HEK293 (cell line): Measurements from ENCODE around the gene EXT2.

ENCODE experiments used
- CTCF ChIA-PET: fragments of 350-600 bp; formaldehyde crosslinking; extraction: SDS; loops from one replicate; lab custom pipeline; 2021; ENCODE audit warnings: antibody characterized with exemption; lab: Yijun Ruan, JAX
- POLR2A ChIA-PET: fragments of 300-600 bp; formaldehyde crosslinking; extraction: SDS; loops from one replicate; lab custom pipeline; 2020; ENCODE audit warnings: antibody characterized with exemption, inconsistent platforms; lab: Yijun Ruan, JAX
- H3K27ac ChIP-seq: fragments of 200-500 bp; sonication (Bioruptor generic); 2 replicates; pipeline ENCODE4 v1.5.1; 2014; ENCODE audit warnings: low read depth, low read length, control low read depth, inconsistent platforms; ENCODE audit errors: extremely low read depth
- H3K36me3 ChIP-seq, 2 experiments: fragments of 200-500 bp in 1 of 2; sonication (Bioruptor generic) in 1 of 2; 1 replicate in 1 of 2; 2 replicates in 1 of 2; pipeline ENCODE4 v1.5.1; 2014 to 2017; ENCODE audit warnings: inconsistent platforms in 2 of 2, low read length in 2 of 2; ENCODE audit not compliant: control insufficient read depth in 2 of 2, insufficient read depth in 1 of 2
- H3K4me1 ChIP-seq: fragments of 200-500 bp; sonication (Bioruptor generic); 2 replicates; pipeline ENCODE4 v1.5.1; 2014; ENCODE audit warnings: mild to moderate bottlenecking, low read length, inconsistent platforms; ENCODE audit not compliant: control insufficient read depth, insufficient read depth
- H3K4me3 ChIP-seq: 2 replicates; pipeline ENCODE4 v1.5.1; 2011; ENCODE audit warnings: low read depth, mild to moderate bottlenecking, control low read depth, low read length, moderate library complexity
- H3K9me3 ChIP-seq: fragments of 200-500 bp; sonication (Bioruptor generic); 2 replicates; pipeline ENCODE4 v1.5.1; 2014; ENCODE audit warnings: low read depth, low read length, inconsistent platforms; ENCODE audit not compliant: control insufficient read depth, insufficient read depth
- BCL11B ChIP-seq: fragments of 450-650 bp; formaldehyde crosslinking; IDR thresholded peaks from 2 replicates; pipeline ENCODE4 v1.5.1; 2016; ENCODE audit warnings: low read depth, missing biosample characterization, missing genetic modification characterization
- OSR2 ChIP-seq: fragments of 450-650 bp; formaldehyde crosslinking; IDR thresholded peaks from 2 replicates; pipeline ENCODE4 v1.5.1; 2016; ENCODE audit warnings: missing biosample characterization, missing genetic modification characterization
- PRDM1 ChIP-seq: fragments of 450-650 bp; formaldehyde crosslinking; IDR thresholded peaks from 2 replicates; pipeline ENCODE4; 2016; ENCODE audit warnings: missing biosample characterization, missing genetic modification characterization
- TRIM28 ChIP-seq: IDR thresholded peaks from 2 replicates; pipeline ENCODE4 v1.6.1; 2011; ENCODE audit warnings: low read length, control low read depth, borderline replicate concordance
- WT1 ChIP-seq: fragments of 450-650 bp; formaldehyde crosslinking; IDR thresholded peaks from 2 replicates; pipeline ENCODE4 v1.5.1; 2016; ENCODE audit warnings: missing biosample characterization, missing genetic modification characterization
- ZBTB20 ChIP-seq: fragments of 450-650 bp; formaldehyde crosslinking; IDR thresholded peaks from 2 replicates; pipeline ENCODE4 v1.5.1; 2016; ENCODE audit warnings: missing biosample characterization, missing genetic modification characterization
- ZBTB7A ChIP-seq: fragments of 450-650 bp; formaldehyde crosslinking; IDR thresholded peaks from 2 replicates; pipeline ENCODE4 v1.5.1; 2016; ENCODE audit warnings: low read depth, missing biosample characterization, missing genetic modification characterization
- ZFHX2 ChIP-seq: fragments of 450-650 bp; formaldehyde crosslinking; conservative IDR thresholded peaks from 2 replicates; pipeline ENCODE4 v1.5.1; 2016; ENCODE audit warnings: missing biosample characterization, missing genetic modification characterization
- ZFP3 ChIP-seq: fragments of 450-650 bp; formaldehyde crosslinking; IDR thresholded peaks from 2 replicates; pipeline ENCODE4 v1.5.1; 2016; ENCODE audit warnings: low read depth, missing biosample characterization, missing genetic modification characterization
- ZNF184 ChIP-seq: fragments of 450-650 bp; IDR thresholded peaks from 2 replicates; pipeline ENCODE4 v1.5.1; 2018; ENCODE audit warnings: missing biosample characterization, mild to moderate bottlenecking, missing genetic modification characterization
- ZNF202 ChIP-seq: fragments of 450-650 bp; formaldehyde crosslinking; IDR thresholded peaks from 2 replicates; pipeline ENCODE4 v1.5.1; 2016; ENCODE audit warnings: missing biosample characterization, missing genetic modification characterization, borderline replicate concordance
- ZNF274 ChIP-seq, 2 experiments: fragments of 200-500 bp in 1 of 2; fragments of 450-650 bp in 1 of 2; sonication (Bioruptor generic) in 1 of 2; formaldehyde crosslinking in 1 of 2; IDR thresholded peaks; 2 replicates each; pipeline versions ENCODE4 v1.5.1 to v1.6.1; 2014 to 2016; ENCODE audit warnings: borderline replicate concordance in 1 of 2, inconsistent platforms in 1 of 2, low read length in 1 of 2, missing biosample characterization in 1 of 2, missing genetic modification characterization in 1 of 2
- ZNF394 ChIP-seq: fragments of 450-650 bp; formaldehyde crosslinking; IDR thresholded peaks from 2 replicates; pipeline ENCODE4 v1.5.1; 2016; ENCODE audit warnings: missing biosample characterization, missing genetic modification characterization, mild to moderate bottlenecking, moderate library complexity, borderline replicate concordance
- ZNF548 ChIP-seq: fragments of 450-650 bp; formaldehyde crosslinking; IDR thresholded peaks from 2 replicates; pipeline ENCODE4 v1.5.1; 2016; ENCODE audit warnings: missing biosample characterization, missing genetic modification characterization
- ZNF623 ChIP-seq: fragments of 450-650 bp; formaldehyde crosslinking; IDR thresholded peaks from 2 replicates; pipeline ENCODE4 v1.5.1; 2016; ENCODE audit warnings: missing biosample characterization, missing genetic modification characterization
- ZNF664 ChIP-seq: fragments of 450-650 bp; formaldehyde crosslinking; IDR thresholded peaks from 2 replicates; pipeline ENCODE4 v1.5.1; 2016; ENCODE audit warnings: missing biosample characterization, missing genetic modification characterization
- ZNF785 ChIP-seq: fragments of 450-650 bp; formaldehyde crosslinking; IDR thresholded peaks from 2 replicates; pipeline ENCODE4 v1.5.1; 2016; ENCODE audit warnings: missing biosample characterization, missing genetic modification characterization
- ZNF792 ChIP-seq: fragments of 450-650 bp; formaldehyde crosslinking; IDR thresholded peaks from 2 replicates; pipeline ENCODE4 v1.5.1; 2016; ENCODE audit warnings: missing biosample characterization, missing genetic modification characterization
- TF ChIP-seq, protein P1 (sequence below): fragments of 450-650 bp; formaldehyde crosslinking; IDR thresholded peaks from 2 replicates; pipeline ENCODE4 v1.5.1; 2016; ENCODE audit warnings: missing biosample characterization, missing genetic modification characterization, low read depth
- TF ChIP-seq, protein P2 (sequence below): fragments of 450-650 bp; formaldehyde crosslinking; IDR thresholded peaks from 2 replicates; pipeline ENCODE4 v1.5.1; 2016; ENCODE audit warnings: missing biosample characterization, missing genetic modification characterization
- TF ChIP-seq, protein P3 (sequence below): fragments of 450-650 bp; formaldehyde crosslinking; IDR thresholded peaks from 2 replicates; pipeline ENCODE4 v1.5.1; 2016; ENCODE audit warnings: missing biosample characterization, missing genetic modification characterization
- TF ChIP-seq, protein P4 (sequence below): fragments of 450-650 bp; formaldehyde crosslinking; IDR thresholded peaks from 2 replicates; pipeline ENCODE4 v1.5.1; 2017; ENCODE audit warnings: missing biosample characterization, missing genetic modification characterization
- TF ChIP-seq, protein P5 (sequence below): fragments of 450-650 bp; formaldehyde crosslinking; IDR thresholded peaks from 2 replicates; pipeline ENCODE4 v1.5.1; 2016; ENCODE audit warnings: missing biosample characterization, missing genetic modification characterization
- TF ChIP-seq, protein P6 (sequence below): fragments of 450-650 bp; formaldehyde crosslinking; IDR thresholded peaks from 2 replicates; pipeline ENCODE4 v1.5.1; 2016; ENCODE audit warnings: missing biosample characterization, missing genetic modification characterization

EXT2 gene

DNA sequence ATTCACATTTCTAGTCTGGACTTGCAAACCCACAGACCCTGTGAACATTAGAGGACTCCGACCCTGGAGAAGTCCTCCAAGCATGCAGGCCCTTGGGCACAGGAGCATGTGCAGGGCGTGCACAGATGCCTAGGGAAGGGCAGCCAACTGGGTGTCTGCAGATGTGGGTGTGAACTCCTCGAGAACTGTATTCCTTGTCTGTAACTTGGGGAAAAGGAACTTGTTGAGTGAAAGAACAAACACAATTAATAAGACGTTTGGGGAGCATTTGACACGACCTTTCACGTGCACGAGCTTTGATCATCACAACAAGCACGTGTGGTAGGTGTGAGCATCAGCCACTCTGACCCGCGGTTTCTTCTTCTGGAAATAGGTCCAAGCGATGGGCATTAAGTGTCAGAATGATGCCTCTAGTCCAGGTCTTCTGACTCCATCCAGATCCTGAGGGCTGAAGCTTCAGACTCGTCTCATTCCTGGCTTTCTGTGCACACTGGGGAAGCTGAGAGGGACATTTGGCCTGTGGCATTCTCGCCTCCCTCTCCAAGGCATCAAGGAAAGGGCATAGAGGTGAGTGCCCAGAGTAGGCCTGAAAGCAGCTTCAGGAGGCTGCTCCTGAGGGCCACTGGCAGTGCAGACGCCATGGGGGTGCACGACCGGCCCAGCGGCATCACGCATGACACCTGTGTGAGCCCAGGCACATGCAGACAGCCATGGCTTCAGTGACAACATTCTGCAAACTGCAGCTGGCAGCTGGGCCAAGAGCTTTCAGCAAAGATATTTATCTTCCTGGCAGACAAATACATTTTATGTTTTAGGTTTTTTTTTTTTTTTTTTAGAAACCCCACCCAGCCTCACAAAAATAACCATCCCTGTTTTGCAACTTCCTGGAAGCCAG, 182.0 kb downstream of the EXT2 start:
- H3K27ac ChIP-seq, result no peak overlapping the region
- CTCF ChIA-PET, result interaction anchor here (1.0 to 1.9 kb wide), 2 partner anchors 110 to 184 kb away, joined by 3 to 5 read pairs; no protein-coding TSS in a partner anchor
- H3K9me3 ChIP-seq, result no peaks in the 10 kb centered on the region
- peaks cover 0 to 25% of the 10 kb centered on the region in 2 experiments; a peak in 1 of 3 replicates for H3K36me3 ChIP-seq
- H3K4me1 ChIP-seq, result no peaks in the 10 kb centered on the region
- POLR2A ChIA-PET, result no interaction called here
- TF ChIP-seq PRDM1 (tag by site-specific recombination), result no peak
- TF ChIP-seq ZBTB20 (tag by site-specific recombination), result no peak
- TF ChIP-seq, protein P1, sequence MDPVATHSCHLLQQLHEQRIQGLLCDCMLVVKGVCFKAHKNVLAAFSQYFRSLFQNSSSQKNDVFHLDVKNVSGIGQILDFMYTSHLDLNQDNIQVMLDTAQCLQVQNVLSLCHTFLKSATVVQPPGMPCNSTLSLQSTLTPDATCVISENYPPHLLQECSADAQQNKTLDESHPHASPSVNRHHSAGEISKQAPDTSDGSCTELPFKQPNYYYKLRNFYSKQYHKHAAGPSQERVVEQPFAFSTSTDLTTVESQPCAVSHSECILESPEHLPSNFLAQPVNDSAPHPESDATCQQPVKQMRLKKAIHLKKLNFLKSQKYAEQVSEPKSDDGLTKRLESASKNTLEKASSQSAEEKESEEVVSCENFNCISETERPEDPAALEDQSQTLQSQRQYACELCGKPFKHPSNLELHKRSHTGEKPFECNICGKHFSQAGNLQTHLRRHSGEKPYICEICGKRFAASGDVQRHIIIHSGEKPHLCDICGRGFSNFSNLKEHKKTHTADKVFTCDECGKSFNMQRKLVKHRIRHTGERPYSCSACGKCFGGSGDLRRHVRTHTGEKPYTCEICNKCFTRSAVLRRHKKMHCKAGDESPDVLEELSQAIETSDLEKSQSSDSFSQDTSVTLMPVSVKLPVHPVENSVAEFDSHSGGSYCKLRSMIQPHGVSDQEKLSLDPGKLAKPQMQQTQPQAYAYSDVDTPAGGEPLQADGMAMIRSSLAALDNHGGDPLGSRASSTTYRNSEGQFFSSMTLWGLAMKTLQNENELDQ (tag by site-specific recombination), result no peak
- TF ChIP-seq, protein P2, sequence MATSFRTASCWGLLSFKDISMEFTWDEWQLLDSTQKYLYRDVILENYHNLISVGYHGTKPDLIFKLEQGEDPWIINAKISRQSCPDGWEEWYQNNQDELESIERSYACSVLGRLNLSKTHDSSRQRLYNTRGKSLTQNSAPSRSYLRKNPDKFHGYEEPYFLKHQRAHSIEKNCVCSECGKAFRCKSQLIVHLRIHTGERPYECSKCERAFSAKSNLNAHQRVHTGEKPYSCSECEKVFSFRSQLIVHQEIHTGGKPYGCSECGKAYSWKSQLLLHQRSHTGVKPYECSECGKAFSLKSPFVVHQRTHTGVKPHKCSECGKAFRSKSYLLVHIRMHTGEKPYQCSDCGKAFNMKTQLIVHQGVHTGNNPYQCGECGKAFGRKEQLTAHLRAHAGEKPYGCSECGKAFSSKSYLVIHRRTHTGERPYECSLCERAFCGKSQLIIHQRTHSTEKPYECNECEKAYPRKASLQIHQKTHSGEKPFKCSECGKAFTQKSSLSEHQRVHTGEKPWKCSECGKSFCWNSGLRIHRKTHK (tag by site-specific recombination), result no peak
- TF ChIP-seq, protein P3, sequence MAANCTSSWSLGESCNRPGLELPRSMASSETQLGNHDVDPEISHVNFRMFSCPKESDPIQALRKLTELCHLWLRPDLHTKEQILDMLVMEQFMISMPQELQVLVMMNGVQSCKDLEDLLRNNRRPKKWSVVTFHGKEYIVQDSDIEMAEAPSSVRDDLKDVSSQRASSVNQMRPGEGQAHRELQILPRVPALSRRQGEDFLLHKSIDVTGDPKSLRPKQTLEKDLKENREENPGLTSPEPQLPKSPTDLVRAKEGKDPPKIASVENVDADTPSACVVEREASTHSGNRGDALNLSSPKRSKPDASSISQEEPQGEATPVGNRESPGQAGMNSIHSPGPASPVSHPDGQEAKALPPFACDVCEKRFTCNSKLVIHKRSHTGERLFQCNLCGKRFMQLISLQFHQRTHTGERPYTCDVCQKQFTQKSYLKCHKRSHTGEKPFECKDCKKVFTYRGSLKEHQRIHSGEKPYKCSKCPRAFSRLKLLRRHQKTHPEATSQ (tag by site-specific recombination), result no peak
- TF ChIP-seq ZFHX2 (tag by site-specific recombination), result no peak
- TF ChIP-seq, protein P4, sequence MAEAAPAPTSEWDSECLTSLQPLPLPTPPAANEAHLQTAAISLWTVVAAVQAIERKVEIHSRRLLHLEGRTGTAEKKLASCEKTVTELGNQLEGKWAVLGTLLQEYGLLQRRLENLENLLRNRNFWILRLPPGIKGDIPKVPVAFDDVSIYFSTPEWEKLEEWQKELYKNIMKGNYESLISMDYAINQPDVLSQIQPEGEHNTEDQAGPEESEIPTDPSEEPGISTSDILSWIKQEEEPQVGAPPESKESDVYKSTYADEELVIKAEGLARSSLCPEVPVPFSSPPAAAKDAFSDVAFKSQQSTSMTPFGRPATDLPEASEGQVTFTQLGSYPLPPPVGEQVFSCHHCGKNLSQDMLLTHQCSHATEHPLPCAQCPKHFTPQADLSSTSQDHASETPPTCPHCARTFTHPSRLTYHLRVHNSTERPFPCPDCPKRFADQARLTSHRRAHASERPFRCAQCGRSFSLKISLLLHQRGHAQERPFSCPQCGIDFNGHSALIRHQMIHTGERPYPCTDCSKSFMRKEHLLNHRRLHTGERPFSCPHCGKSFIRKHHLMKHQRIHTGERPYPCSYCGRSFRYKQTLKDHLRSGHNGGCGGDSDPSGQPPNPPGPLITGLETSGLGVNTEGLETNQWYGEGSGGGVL (tag by site-specific recombination), result no peak
- no peak for TF ChIP-seq ZNF184 (tag by site-specific recombination)
- TF ChIP-seq ZFP3, result no peak
- TF ChIP-seq, all 188 proteins: peak for 0
- no peak overlapping the region for H3K4me3 ChIP-seq

DNA sequence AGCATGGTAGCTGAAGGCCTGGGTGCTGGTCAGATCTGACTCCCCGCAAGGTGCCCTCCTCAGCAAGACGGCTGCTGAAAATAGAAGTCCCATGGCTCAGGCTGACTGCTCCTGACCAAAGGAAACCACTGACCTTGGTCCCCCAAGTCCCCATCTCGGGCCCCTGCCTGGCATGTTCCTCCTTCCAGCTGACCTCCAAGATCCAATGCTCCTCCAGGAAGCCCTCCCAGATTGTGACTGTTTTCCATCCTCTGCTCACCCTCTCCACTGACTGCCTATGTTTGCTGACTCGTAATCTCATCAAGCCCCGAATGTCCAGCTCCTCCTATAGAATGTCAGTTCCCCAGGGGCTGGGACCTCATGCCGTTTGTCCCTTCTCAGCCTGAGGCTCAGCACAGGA, 184.0 kb downstream of the EXT2 start:
- Histone ChIP-seq H3K27ac (no peak overlapping the region), H3K4me1 (no peaks in the 10 kb centered on the region), H3K4me3 (no peak overlapping the region), H3K36me3 (peaks cover 0 to 13% of the 10 kb centered on the region in 2 experiments; a peak in 1 of 3 replicates), H3K9me3 (no peaks in the 10 kb centered on the region)
- POLR2A ChIA-PET, result no interaction called here
- CTCF ChIA-PET, result no interaction called here
- TF ChIP-seq ZBTB7A (tag by site-specific recombination), result no peak
- no peak for TF ChIP-seq WT1 (tag by site-specific recombination)
- TF ChIP-seq ZNF548 (tag by site-specific recombination), result no peak
- TF ChIP-seq ZNF202 (tag by site-specific recombination), result no peak
- TF ChIP-seq, protein P5, sequence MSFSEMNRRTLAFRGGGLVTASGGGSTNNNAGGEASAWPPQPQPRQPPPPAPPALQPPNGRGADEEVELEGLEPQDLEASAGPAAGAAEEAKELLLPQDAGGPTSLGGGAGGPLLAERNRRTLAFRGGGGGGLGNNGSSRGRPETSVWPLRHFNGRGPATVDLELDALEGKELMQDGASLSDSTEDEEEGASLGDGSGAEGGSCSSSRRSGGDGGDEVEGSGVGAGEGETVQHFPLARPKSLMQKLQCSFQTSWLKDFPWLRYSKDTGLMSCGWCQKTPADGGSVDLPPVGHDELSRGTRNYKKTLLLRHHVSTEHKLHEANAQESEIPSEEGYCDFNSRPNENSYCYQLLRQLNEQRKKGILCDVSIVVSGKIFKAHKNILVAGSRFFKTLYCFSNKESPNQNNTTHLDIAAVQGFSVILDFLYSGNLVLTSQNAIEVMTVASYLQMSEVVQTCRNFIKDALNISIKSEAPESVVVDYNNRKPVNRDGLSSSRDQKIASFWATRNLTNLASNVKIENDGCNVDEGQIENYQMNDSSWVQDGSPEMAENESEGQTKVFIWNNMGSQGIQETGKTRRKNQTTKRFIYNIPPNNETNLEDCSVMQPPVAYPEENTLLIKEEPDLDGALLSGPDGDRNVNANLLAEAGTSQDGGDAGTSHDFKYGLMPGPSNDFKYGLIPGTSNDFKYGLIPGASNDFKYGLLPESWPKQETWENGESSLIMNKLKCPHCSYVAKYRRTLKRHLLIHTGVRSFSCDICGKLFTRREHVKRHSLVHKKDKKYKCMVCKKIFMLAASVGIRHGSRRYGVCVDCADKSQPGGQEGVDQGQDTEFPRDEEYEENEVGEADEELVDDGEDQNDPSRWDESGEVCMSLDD (tag by site-specific recombination), result no peak
- TF ChIP-seq ZNF623, result no peak
- TF ChIP-seq ZNF394, result no peak
- no peak for TF ChIP-seq ZNF274 (IDR thresholded peaks at IDR 0.05; ENCODE audit: low read length)
- no peak for TF ChIP-seq ZNF274 (tag by site-specific recombination; IDR thresholded peaks at IDR 0.05; ENCODE audit: borderline replicate concordance)
- TF ChIP-seq ZNF792, result no peak
- TF ChIP-seq TRIM28, result no peak
- no peak for TF ChIP-seq ZNF785
- no peak for TF ChIP-seq OSR2 (tag by site-specific recombination)
- TF ChIP-seq BCL11B (tag by site-specific recombination), result no peak
- TF ChIP-seq, protein P6, sequence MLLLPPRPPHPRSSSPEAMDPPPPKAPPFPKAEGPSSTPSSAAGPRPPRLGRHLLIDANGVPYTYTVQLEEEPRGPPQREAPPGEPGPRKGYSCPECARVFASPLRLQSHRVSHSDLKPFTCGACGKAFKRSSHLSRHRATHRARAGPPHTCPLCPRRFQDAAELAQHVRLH, result no peak
- TF ChIP-seq ZNF664 (tag by site-specific recombination), result no peak
